DMS153 treated with DMSO at 0.1 percent for 48 hours (cell line): ENCODE measurements around the gene ZCCHC8.
"Not testable (repeated sequence)": the region's sequence is repeated elsewhere in the genome, so short reads cannot be mapped to it uniquely, and the experiment has no call there.

ENCODE experiments used
- DNase-seq: peaks from one replicate; lab custom pipeline; 2025; ENCODE audit not compliant: unreplicated experiment; lab: John Stamatoyannopoulos, UW

Gene ZCCHC8

GRCh38 chr12:122473543-122474323 is 27.0 kb downstream of the ZCCHC8 start:
- no peak for DNase-seq

- DNase-seq = peak; percentile 41
Measured at GRCh38 chr12:122471324-122472226, 29.2 kb downstream of the ZCCHC8 start.

- not testable (repeated sequence) for DNase-seq
Measured at GRCh38 chr12:122470576-122470975, 30.2 kb downstream of the ZCCHC8 start.

- not testable (repeated sequence) for DNase-seq
Measured at GRCh38 chr12:122469856-122470255, 30.9 kb downstream of the ZCCHC8 start.

- DNase-seq = no peak
Measured at GRCh38 chr12:122467983-122468382, 32.7 kb downstream of the ZCCHC8 start.

- DNase-seq = not testable (repeated sequence)
Measured at GRCh38 chr12:122464317-122465042, 36.3 kb downstream of the ZCCHC8 start.

GRCh38 chr12:122460641-122461040 is 40.1 kb downstream of the ZCCHC8 start:
- DNase-seq = no peak

- DNase-seq = no peak
Measured at GRCh38 chr12:122460061-122460460, 40.7 kb downstream of the ZCCHC8 start.

- no peak for DNase-seq
Measured at GRCh38 chr12:122459211-122459610, 41.5 kb downstream of the ZCCHC8 start.

GRCh38 chr12:122458105-122459035 is 42.4 kb downstream of the ZCCHC8 start:
- no peak for DNase-seq

- no peak for DNase-seq
Measured at GRCh38 chr12:122457627-122458026, 43.1 kb downstream of the ZCCHC8 start.

GRCh38 chr12:122454739-122455138 is 46.0 kb downstream of the ZCCHC8 start:
- DNase-seq = no peak

- DNase-seq = no peak
Measured at GRCh38 chr12:122454250-122454721, 46.4 kb downstream of the ZCCHC8 start.

GRCh38 chr12:122452701-122453285 is 47.9 kb downstream of the ZCCHC8 start:
- DNase-seq = no peak

- DNase-seq = no peak
Measured at GRCh38 chr12:122449317-122449716, 51.4 kb downstream of the ZCCHC8 start.

- DNase-seq = not testable (repeated sequence)
Measured at GRCh38 chr12:122447825-122448224, 52.9 kb downstream of the ZCCHC8 start.

GRCh38 chr12:122446390-122446789 is 54.3 kb downstream of the ZCCHC8 start:
- not testable (repeated sequence) for DNase-seq

GRCh38 chr12:122444071-122444470 is 56.7 kb downstream of the ZCCHC8 start:
- not testable (repeated sequence) for DNase-seq

- not testable (repeated sequence) for DNase-seq
Measured at GRCh38 chr12:122438822-122439221, 61.9 kb downstream of the ZCCHC8 start.
